Activated CD4-positive, alpha-beta T cell treated with anti-CD3 and anti-CD28 coated beads, Interleukin-2, amount 10 ng/mL, durations not matched to agents 7 days and 5 days (primary cell): ENCODE measurements around the gene SPEF1. TPM values are rescaled to one million over a fixed set of nuclear protein-coding genes. Genes with fewer than 3 reads are reported as not detected.
A peak's percentile ranks its signal among the peaks of the same experiment; 100 is the strongest.

Experiments
- CTCF ChIA-PET: fragments of 350-600 bp; sonication (Branson Sonifier 250); formaldehyde crosslinking; loops from one replicate; lab custom pipeline; 2021; ENCODE audit warnings: antibody characterized with exemption; lab: Charles Lee
- POLR2A ChIA-PET: fragments of 350-600 bp; sonication (Branson Sonifier 250); formaldehyde crosslinking; loops from one replicate; lab custom pipeline; 2021; ENCODE audit warnings: antibody characterized with exemption; lab: Charles Lee
- DNase-seq: peaks from one replicate; pipeline ENCODE4 v3.0.0-alpha.2; 2020
- H3K27ac Mint-ChIP-seq: one replicate; pipeline ENCODE4 v1.8.0; 2021; ENCODE audit warnings: mild to moderate bottlenecking, moderate library complexity, mixed read lengths
- H3K27me3 Mint-ChIP-seq: one replicate; pipeline ENCODE4 v1.8.0; 2021; ENCODE audit warnings: mixed read lengths
- H3K36me3 Mint-ChIP-seq: one replicate; pipeline ENCODE4 v1.8.0; 2021; ENCODE audit warnings: low read depth, mixed read lengths
- H3K4me1 Mint-ChIP-seq: one replicate; pipeline ENCODE4 v1.8.0; 2021; ENCODE audit warnings: mixed read lengths
- H3K4me3 Mint-ChIP-seq: one replicate; pipeline ENCODE4 v1.8.0; 2021; ENCODE audit warnings: mild to moderate bottlenecking, moderate library complexity, mixed read lengths
- H3K9me3 Mint-ChIP-seq: one replicate; pipeline ENCODE4 v1.8.0; 2021; ENCODE audit warnings: mixed read lengths
- total RNA-seq, 2 experiments: library from RNA; stranded (reverse); gene quantifications; one replicate each; pipeline ENCODE4 v1.2.3, GENCODE V29; 2021

Gene SPEF1
- total RNA-seq, 2 experiments from 2014 or later, result 0.17 to 0.21 TPM

DNA sequence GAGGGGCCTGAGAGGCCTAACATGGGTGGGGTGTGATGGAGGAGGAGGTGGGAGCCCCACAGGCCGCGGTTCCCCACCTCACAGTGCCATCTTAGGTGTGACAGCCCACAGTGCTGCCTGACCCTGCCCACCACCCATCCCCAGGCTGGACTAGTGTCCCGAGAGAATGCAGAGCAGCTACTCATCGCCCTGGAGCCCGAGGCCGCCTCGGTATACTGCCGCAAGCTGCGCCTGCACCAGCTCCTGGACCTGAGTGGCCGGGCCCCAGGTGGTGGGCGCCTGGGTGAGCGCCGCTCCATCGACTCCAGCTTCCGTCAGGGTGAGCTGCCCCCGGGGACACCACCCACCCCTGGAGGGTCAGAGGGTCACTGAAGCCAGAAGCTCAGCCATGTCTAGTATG, 33.2 kb downstream of the SPEF1 start:
- H3K27me3 Mint-ChIP-seq, result peaks cover 2% of the 10 kb centered on the region
- no peaks in the 10 kb centered on the region for H3K36me3 Mint-ChIP-seq
- H3K4me3 Mint-ChIP-seq, result no peak overlapping the region
- CTCF ChIA-PET, result interaction anchor here (0.6 to 2.0 kb wide), 6 partner anchors 9 to 108 kb away, joined by 3 to 6 read pairs (median 3); partner anchors contain the start of gene ADISSP
- no peak overlapping the region for H3K27ac Mint-ChIP-seq
- H3K9me3 Mint-ChIP-seq, result no peaks in the 10 kb centered on the region
- no peak for DNase-seq
- peaks cover 29% of the 10 kb centered on the region for H3K4me1 Mint-ChIP-seq
- POLR2A ChIA-PET, result no interaction called here

GRCh38 chr20:3747471-3747870, 33.8 kb downstream of the SPEF1 start:
- no peak overlapping the region for H3K4me3 Mint-ChIP-seq

GRCh38 chr20:3745686-3746173, 35.5 kb downstream of the SPEF1 start:
- H3K36me3 Mint-ChIP-seq, result no peaks in the 10 kb centered on the region
- no peak overlapping the region for H3K4me3 Mint-ChIP-seq
- H3K9me3 Mint-ChIP-seq, result no peaks in the 10 kb centered on the region
- POLR2A ChIA-PET, result no interaction called here
- peaks cover 2% of the 10 kb centered on the region for H3K27me3 Mint-ChIP-seq
- CTCF ChIA-PET, result interaction anchor here (0.7 to 2.0 kb wide), 6 partner anchors 11 to 339 kb away, joined by 3 to 9 read pairs (median 4); partner anchors contain the start of genes ADISSP and CENPB
- H3K27ac Mint-ChIP-seq, result no peak overlapping the region
- no peak for DNase-seq
- peaks cover 17% of the 10 kb centered on the region for H3K4me1 Mint-ChIP-seq

More at GRCh38 chr20:3747471-3747870, 33.8 kb downstream of the SPEF1 start:
- no peak overlapping the region for H3K27ac Mint-ChIP-seq
- peaks cover 25% of the 10 kb centered on the region for H3K4me1 Mint-ChIP-seq
- no peaks in the 10 kb centered on the region for H3K9me3 Mint-ChIP-seq
- ChIA-PET POLR2A (no interaction called here), CTCF (interaction anchor here (0.8 to 2.0 kb wide), 5 partner anchors 10 to 108 kb away, joined by 3 to 6 read pairs (median 3); partner anchors contain the start of gene ADISSP)
- DNase-seq, result no peak
- peaks cover 2% of the 10 kb centered on the region for H3K27me3 Mint-ChIP-seq
- H3K36me3 Mint-ChIP-seq, result no peaks in the 10 kb centered on the region

DNA sequence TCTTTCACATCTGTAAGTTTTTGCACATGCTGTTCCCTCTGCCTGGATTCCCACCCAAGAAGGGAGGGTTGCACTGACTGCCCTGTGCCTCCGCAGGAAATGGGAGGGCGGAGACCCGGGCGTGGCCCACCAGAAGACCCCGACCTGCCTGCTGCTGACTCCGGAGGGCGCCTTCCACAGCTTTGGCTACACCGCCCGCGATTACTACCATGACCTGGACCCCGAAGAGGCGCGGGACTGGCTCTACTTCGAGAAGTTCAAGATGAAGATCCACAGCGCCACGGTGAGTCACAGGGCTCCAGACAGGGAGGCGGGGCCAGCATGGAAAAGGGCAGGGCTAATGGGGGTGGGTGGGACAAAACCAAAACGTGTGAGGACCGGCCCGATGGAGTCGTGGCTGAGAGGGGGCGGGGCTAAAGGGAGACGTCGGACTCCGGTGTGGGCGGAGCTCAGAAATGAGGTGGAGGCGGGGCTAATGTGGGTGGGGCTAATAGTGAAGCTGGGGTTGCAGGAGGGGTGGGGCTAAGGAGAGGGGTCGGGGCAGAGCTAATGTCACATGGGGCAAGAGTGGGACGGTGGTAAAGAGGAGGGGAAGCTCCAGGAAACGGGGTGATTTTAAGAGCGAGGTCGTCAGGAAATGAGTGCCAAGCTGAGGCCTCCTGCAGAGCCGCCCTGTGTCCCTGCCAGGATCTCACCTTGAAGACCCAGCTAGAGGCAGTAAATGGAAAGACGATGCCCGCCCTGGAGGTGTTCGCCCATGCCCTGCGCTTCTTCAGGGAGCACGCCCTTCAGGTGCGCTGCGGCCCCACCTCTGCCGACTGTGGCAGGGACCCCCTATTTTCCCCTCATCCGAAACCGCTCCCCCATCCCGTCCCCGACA, 36.2 kb downstream of the SPEF1 start:
- peaks cover 2% of the 10 kb centered on the region for H3K27me3 Mint-ChIP-seq
- no peak overlapping the region for H3K27ac Mint-ChIP-seq
- H3K4me1 Mint-ChIP-seq, result peaks cover 16% of the 10 kb centered on the region
- CTCF ChIA-PET, result interaction anchor here (0.7 to 2.0 kb wide), 6 partner anchors 12 to 340 kb away, joined by 3 to 9 read pairs (median 4); partner anchors contain the start of genes ADISSP and CENPB
- no peaks in the 10 kb centered on the region for H3K36me3 Mint-ChIP-seq
- peak; percentile 69 for DNase-seq
- POLR2A ChIA-PET, result no interaction called here
- H3K9me3 Mint-ChIP-seq, result no peaks in the 10 kb centered on the region
- H3K4me3 Mint-ChIP-seq, result peak overlapping the region; percentile 28

DNA sequence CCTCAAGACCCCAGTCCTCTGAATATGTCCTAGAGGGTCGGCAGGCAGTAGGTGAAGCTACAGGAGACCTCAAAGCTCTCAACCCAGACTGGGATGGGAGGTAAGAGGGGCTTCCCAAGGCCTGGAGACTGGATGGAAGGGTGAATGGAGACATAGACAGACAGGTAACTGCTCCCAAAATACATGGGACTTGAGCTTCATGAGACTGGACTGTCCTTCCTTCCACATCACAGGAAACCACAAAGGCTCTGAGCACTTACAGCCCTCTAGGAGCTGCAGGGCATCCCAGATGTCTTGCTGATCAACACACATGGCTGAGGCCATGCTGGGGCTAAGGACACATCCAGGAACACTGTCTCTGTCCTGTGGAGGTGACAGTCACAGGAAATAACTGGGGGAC, 37.2 kb downstream of the SPEF1 start:
- ChIA-PET CTCF (interaction anchor here (0.9 to 2.0 kb wide), 2 partner anchors 24 to 47 kb away, joined by 3 to 9 read pairs; partner anchors contain the start of gene ADISSP), POLR2A (no interaction called here)
- DNase-seq, result no peak
- H3K4me1 Mint-ChIP-seq, result peaks cover 16% of the 10 kb centered on the region
- no peaks in the 10 kb centered on the region for H3K36me3 Mint-ChIP-seq
- no peaks in the 10 kb centered on the region for H3K9me3 Mint-ChIP-seq
- H3K27ac Mint-ChIP-seq, result no peak overlapping the region
- peaks cover 2% of the 10 kb centered on the region for H3K27me3 Mint-ChIP-seq
- no peak overlapping the region for H3K4me3 Mint-ChIP-seq

DNA sequence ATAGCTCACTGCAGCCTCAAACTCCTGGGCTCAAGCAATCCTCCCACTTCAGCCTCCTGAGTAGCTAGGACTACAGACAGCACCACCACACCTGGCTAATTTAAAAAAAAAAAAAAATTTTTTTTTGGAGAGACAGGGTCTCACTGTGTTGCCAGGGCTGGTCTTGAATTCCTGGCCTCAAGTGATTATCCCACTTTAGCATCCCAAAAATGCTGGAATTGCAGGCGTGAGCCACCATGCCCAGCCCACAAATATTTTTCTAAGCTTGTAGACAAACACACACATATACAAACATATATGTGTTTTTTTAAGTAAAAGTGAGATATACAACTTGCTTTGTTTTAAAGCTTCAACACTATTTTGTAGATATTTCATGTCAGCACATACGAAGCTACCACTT, 38.0 kb downstream of the SPEF1 start:
- no peaks in the 10 kb centered on the region for H3K36me3 Mint-ChIP-seq
- POLR2A ChIA-PET, result no interaction called here

GRCh38 chr20:3741836-3742458, 39.3 kb downstream of the SPEF1 start:
- Mint-ChIP-seq H3K9me3 (no peaks in the 10 kb centered on the region), H3K27ac (no peak overlapping the region), H3K4me3 (no peak overlapping the region), H3K4me1 (peaks cover 16% of the 10 kb centered on the region), H3K36me3 (no peaks in the 10 kb centered on the region), H3K27me3 (peaks cover 5% of the 10 kb centered on the region)
- ChIA-PET CTCF (interaction anchor here (0.6 to 2.1 kb wide), 6 partner anchors 8 to 402 kb away, joined by 3 to 7 read pairs (median 4); partner anchors contain the start of gene HSPA12B), POLR2A (no interaction called here)
- no peak for DNase-seq

More for the DNA sequence above, 38.0 kb downstream of the SPEF1 start:
- CTCF ChIA-PET, result interaction anchor here (1.1 kb wide), 1 partner anchor 14 kb away, joined by 5 read pairs; no protein-coding TSS in a partner anchor
- H3K9me3 Mint-ChIP-seq, result no peaks in the 10 kb centered on the region
- no peak for DNase-seq
- peaks cover 16% of the 10 kb centered on the region for H3K4me1 Mint-ChIP-seq
- H3K4me3 Mint-ChIP-seq, result no peak overlapping the region
- peaks cover 2% of the 10 kb centered on the region for H3K27me3 Mint-ChIP-seq
- H3K27ac Mint-ChIP-seq, result no peak overlapping the region

- peaks cover 16% of the 10 kb centered on the region for H3K4me1 Mint-ChIP-seq
- no peaks in the 10 kb centered on the region for H3K36me3 Mint-ChIP-seq
- POLR2A ChIA-PET, result no interaction called here
- DNase-seq, result no peak
- no peak overlapping the region for H3K27ac Mint-ChIP-seq
- CTCF ChIA-PET, result interaction anchor here (0.6 to 2.1 kb wide), 9 partner anchors 9 to 403 kb away, joined by 3 to 6 read pairs (median 3); no protein-coding TSS in a partner anchor
- no peaks in the 10 kb centered on the region for H3K9me3 Mint-ChIP-seq
- H3K27me3 Mint-ChIP-seq, result peaks cover 12% of the 10 kb centered on the region
- no peak overlapping the region for H3K4me3 Mint-ChIP-seq
Observed at GRCh38 chr20:3740615-3741301, 40.5 kb downstream of the SPEF1 start.

GRCh38 chr20:3739926-3740451, 41.3 kb downstream of the SPEF1 start:
- Mint-ChIP-seq H3K4me3 (no peak overlapping the region), H3K36me3 (no peaks in the 10 kb centered on the region), H3K9me3 (no peaks in the 10 kb centered on the region), H3K27me3 (peaks cover 14% of the 10 kb centered on the region), H3K4me1 (peaks cover 9% of the 10 kb centered on the region), H3K27ac (no peak overlapping the region)
- DNase-seq, result no peak
- CTCF ChIA-PET, result interaction anchor here (0.6 to 2.1 kb wide), 6 partner anchors 10 to 497 kb away, joined by 3 to 6 read pairs (median 3); no protein-coding TSS in a partner anchor
- POLR2A ChIA-PET, result no interaction called here

GRCh38 chr20:3739054-3739925, 42.0 kb downstream of the SPEF1 start:
- H3K9me3 Mint-ChIP-seq, result no peaks in the 10 kb centered on the region
- peaks cover 3% of the 10 kb centered on the region for H3K4me1 Mint-ChIP-seq
- DNase-seq, result no peak
- no peak overlapping the region for H3K4me3 Mint-ChIP-seq
- no peak overlapping the region for H3K27ac Mint-ChIP-seq
- no peaks in the 10 kb centered on the region for H3K36me3 Mint-ChIP-seq
- peaks cover 16% of the 10 kb centered on the region for H3K27me3 Mint-ChIP-seq
- ChIA-PET POLR2A (no interaction called here), CTCF (interaction anchor here (0.6 to 1.3 kb wide), 4 partner anchors 12 to 497 kb away, joined by 3 read pairs; no protein-coding TSS in a partner anchor)
